Measurements from ENCODE around the gene FRMD8. TPM values are rescaled to one million over a fixed set of nuclear protein-coding genes. Genes with fewer than 3 reads are reported as not detected.

The FRMD8 gene
- total and polyA plus RNA-seq, 2 of the 8 experiments (the other 6 are each of a cell fraction or from before 2014, with no cell fraction given): 15.0 to 19.2 TPM

GRCh38 chr11:65440831-65441499 is 54.5 kb downstream of the FRMD8 start:
- no peak overlapping the region for H3K18ac ChIP-seq (ENCODE audit: extremely low read depth, low read length)
- no peak overlapping the region for H2BK15ac ChIP-seq (ENCODE audit: low read length)
- H2BK120ac ChIP-seq (replicated peaks; ENCODE audit: low read depth, low read length): no peak overlapping the region
- no peaks in the 10 kb centered on the region; the same call in 1 of the 2 replicates for H3K79me1 ChIP-seq (ENCODE audit: low read depth, low read length)
- CTCF ChIA-PET (ENCODE audit: partially characterized antibody): interaction anchor here (1.0 to 1.5 kb wide), 5 partner anchors 8 to 39 kb away, joined by 3 to 6 read pairs (median 4); no protein-coding TSS in a partner anchor
- H2AFZ ChIP-seq (ENCODE audit: low read length): no peak overlapping the region
- no peak overlapping the region for H3K9ac ChIP-seq (replicated peaks in 1 of 4; ENCODE audit: extremely low read depth in 1 of 4, low read depth in 3 of 4, low read length in 3 of 4)
- no peak overlapping the region for H3K4ac ChIP-seq (replicated peaks; ENCODE audit: insufficient read length, low read depth, low read length)
- no peaks in the 10 kb centered on the region; the same call in 1 of the 2 replicates for H3K23me2 ChIP-seq (ENCODE audit: low read depth, low read length)
- no peaks in the 10 kb centered on the region for H3K9me3 ChIP-seq (ENCODE audit: insufficient read depth in 2 of 2, low read depth in 1 of 2, low read length in 1 of 2)
- WGBS, 2 experiments (ENCODE audit: extremely low coverage in 1 of 2, insufficient coverage in 1 of 2, insufficient read length in 1 of 2, insufficient replicate concordance in 2 of 2, low coverage in 1 of 2, low lambda C conversion rate in 2 of 2, missing lambda C conversion rate in 1 of 2): 87% methylated on average over 7 of the region's 8 CpGs; no CpG with 5 or more reads in 1 of the 2 experiments
- no peak overlapping the region for H2BK20ac ChIP-seq (ENCODE audit: low read length)
- no peak overlapping the region for H3K4me3 ChIP-seq (ENCODE audit: extremely low read depth in 1 of 4, insufficient read depth in 2 of 4, low read depth in 3 of 4, low read length in 4 of 4)
- H2AK5ac ChIP-seq (ENCODE audit: low read depth, low read length): no peak overlapping the region
- no peak overlapping the region for H3K14ac ChIP-seq (ENCODE audit: insufficient read length)
- no peaks in the 10 kb centered on the region for H3K36me3 ChIP-seq (ENCODE audit: control insufficient read depth in 2 of 4, insufficient read depth in 4 of 4, low read length in 3 of 4)
- H3K27me3 ChIP-seq (replicated peaks in 1 of 4; ENCODE audit: control insufficient read depth in 3 of 4, extremely low read depth in 1 of 4, insufficient read depth in 3 of 4, low read length in 3 of 4): no peaks in the 10 kb centered on the region
- no peak overlapping the region for H4K5ac ChIP-seq (ENCODE audit: insufficient read length, low read depth, low read length)
- no peak for DNase-seq (ENCODE audit: low read depth in 1 of 2, low spot score in 2 of 2)
- H3K23ac ChIP-seq (ENCODE audit: insufficient read length): no peak overlapping the region
- no peak overlapping the region for H3K27ac ChIP-seq (ENCODE audit: low read depth, low read length)
- no peaks in the 10 kb centered on the region; a peak in 2 of 7 replicates for H3K4me1 ChIP-seq (replicated peaks in 1 of 4; ENCODE audit: control insufficient read depth in 3 of 4, insufficient read depth in 4 of 4, low read length in 3 of 4)
- H4K8ac ChIP-seq (ENCODE audit: extremely low read depth, insufficient read depth, low read length): no peak overlapping the region
- H4K91ac ChIP-seq (replicated peaks; ENCODE audit: insufficient read length, low read length): no peak overlapping the region
- POLR2A ChIA-PET (ENCODE audit: partially characterized antibody): interaction anchor here (1.3 to 9.4 kb wide), 4 partner anchors 13 to 66 kb away, joined by 3 to 79 read pairs (median 18); partner anchors contain the start of genes MALAT1 and NEAT1
- no peak overlapping the region for H3K4me2 ChIP-seq (ENCODE audit: insufficient read depth in 1 of 2, low read depth in 2 of 2, low read length in 2 of 2)
- peaks cover 0 to 4% of the 10 kb centered on the region in 2 experiments for H4K20me1 ChIP-seq (replicated peaks in 1 of 2; ENCODE audit: control insufficient read depth in 1 of 2, insufficient read depth in 2 of 2, low read length in 2 of 2)
- no peak overlapping the region for H2BK12ac ChIP-seq (ENCODE audit: low read depth, low read length)
- no peak overlapping the region for H2BK5ac ChIP-seq (ENCODE audit: low read depth, low read length)
- no peak for FAIRE-seq
- no peaks in the 10 kb centered on the region for H3K79me2 ChIP-seq (ENCODE audit: control insufficient read depth in 1 of 2, insufficient read depth in 2 of 2, low read length in 2 of 2)
- no peak overlapping the region for H3K56ac ChIP-seq (replicated peaks; ENCODE audit: insufficient read length, low read depth, low read length)
- TF ChIP-seq SIRT6 (IDR thresholded peaks at IDR 0.05; ENCODE audit: low read length): no peak
- TF ChIP-seq MAFK (IDR thresholded peaks at IDR 0.05; ENCODE audit: low read depth, low read length): no peak
- TF ChIP-seq SAP30 (IDR thresholded peaks at IDR 0.05; ENCODE audit: insufficient read depth, insufficient replicate concordance, low read length): no peak
- no peak for TF ChIP-seq JUND (IDR thresholded peaks at IDR 0.05; ENCODE audit: low read length)

Data from H1 (cell line).